ENCODE data around the gene EML4. TPM values are rescaled to one million over a fixed set of nuclear protein-coding genes. Genes with fewer than 3 reads are reported as not detected.

Gene EML4
- total and polyA plus RNA-seq, 7 experiments from 2014 or later, result 64.9 to 167 (median 141) TPM

DNA sequence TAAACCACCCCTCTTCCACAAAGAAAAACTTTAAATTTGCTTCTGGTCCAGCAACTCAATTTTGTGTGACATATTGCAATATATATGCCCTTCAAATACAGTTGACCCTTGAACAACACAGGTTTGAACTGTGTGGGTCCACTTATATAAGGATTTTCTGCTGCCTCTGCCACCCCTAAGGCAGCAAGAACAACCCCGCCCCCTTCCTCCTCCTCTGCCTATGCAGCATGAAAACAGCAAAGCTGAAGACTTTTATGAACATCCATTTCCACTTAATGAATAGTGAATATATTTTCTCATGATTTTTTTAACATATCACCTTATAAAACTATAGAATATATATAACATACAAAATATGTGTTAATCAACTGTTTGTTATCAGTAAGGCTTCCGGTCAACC is 58.3 kb downstream of the EML4 start:
- peaks cover 43 to 94% (median 91%) of the 10 kb centered on the region in 7 donors for H3K4me1 Mint-ChIP-seq
- peak in 3 of 9 donors; percentile 6 to 16 (median 13) for DNase-seq
- H3K27ac Mint-ChIP-seq, result peak overlapping the region in 4 of 9 donors; percentile 17 to 81 (median 52)
- Histone ChIP-seq H3K27me3 (ENCODE audit: control insufficient read depth in 2 of 2, insufficient read depth in 2 of 2, low read length in 2 of 2) (no peaks in the 10 kb centered on the region), H3K36me3 (ENCODE audit: control insufficient read depth in 2 of 3, insufficient read depth in 3 of 3, low read length in 3 of 3) (no peaks in the 10 kb centered on the region), H3K27ac (ENCODE audit: low read depth, low read length) (no peak overlapping the region), H3K4me1 (ENCODE audit: control insufficient read depth in 2 of 2, insufficient read depth in 2 of 2, low read length in 2 of 2) (peaks cover 5 to 30% of the 10 kb centered on the region in 2 donors), H3K9me3 (ENCODE audit: control insufficient read depth in 2 of 3, low read length in 3 of 3) (no peaks in the 10 kb centered on the region), H3K4me3 (ENCODE audit: low read length) (no peak overlapping the region)
- H3K4me3 Mint-ChIP-seq, result peak overlapping the region in 7 of 10 donors; percentile 14 to 75 (median 58)
- H3K9me3 Mint-ChIP-seq, result no peaks in the 10 kb centered on the region
- ATAC-seq, result no peak
- no peaks in the 10 kb centered on the region for H3K27me3 Mint-ChIP-seq
- H3K36me3 Mint-ChIP-seq, result peaks cover 0 to 19% (median 0%) of the 10 kb centered on the region in 5 donors
- intact Hi-C loops (cut with micrococcal nuclease), result no loop called here
- CTCF ChIA-PET, result interaction anchor here (1.9 kb wide), 1 partner anchor 14 kb away, joined by 4 read pairs; no protein-coding TSS in a partner anchor
- POLR2A ChIA-PET, result interaction anchor here (1.0 kb wide), 1 partner anchor 24 kb away, joined by 4 read pairs; no protein-coding TSS in a partner anchor

DNA sequence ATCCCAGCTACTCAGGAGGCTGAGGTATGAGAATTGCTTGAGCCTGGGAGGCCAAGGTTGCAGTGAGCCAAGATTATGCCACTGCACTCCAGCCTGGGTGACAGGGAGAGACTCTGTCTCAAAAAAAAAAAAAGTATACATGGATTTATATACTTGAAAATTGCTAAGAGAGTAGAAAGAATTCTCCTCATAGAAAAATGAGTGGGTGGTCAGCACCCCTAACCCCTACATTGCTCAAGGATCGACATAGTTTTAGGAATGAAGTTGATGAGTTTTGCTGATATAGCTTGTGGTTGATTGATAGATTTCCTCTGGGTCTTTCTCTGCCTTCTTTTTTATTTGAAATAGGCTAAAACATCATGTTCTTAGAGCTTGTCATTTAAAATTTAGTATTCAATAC is 58.9 kb downstream of the EML4 start:
- Mint-ChIP-seq H3K4me1 (peaks cover 40 to 94% (median 89%) of the 10 kb centered on the region in 7 donors), H3K36me3 (peaks cover 0 to 15% (median 0%) of the 10 kb centered on the region in 5 donors), H3K4me3 (peak overlapping the region in 2 of 10 donors; percentile 16 to 54), H3K27ac (peak overlapping the region in 2 of 9 donors; percentile 13 to 81), H3K9me3 (no peaks in the 10 kb centered on the region), H3K27me3 (no peaks in the 10 kb centered on the region)
- CTCF ChIA-PET, result interaction anchor here (1.9 kb wide), 1 partner anchor 14 kb away, joined by 4 read pairs; no protein-coding TSS in a partner anchor
- no peak for ATAC-seq
- POLR2A ChIA-PET, result interaction anchor here (0.6 to 1.0 kb wide), 2 partner anchors 23 to 24 kb away, joined by 4 to 5 read pairs; no protein-coding TSS in a partner anchor
- no peaks in the 10 kb centered on the region for H3K27me3 ChIP-seq (ENCODE audit: control insufficient read depth in 2 of 2, insufficient read depth in 2 of 2, low read length in 2 of 2)
- intact Hi-C loops (cut with micrococcal nuclease), result no loop called here
- no peak for DNase-seq
- H3K4me3 ChIP-seq (ENCODE audit: low read length), result no peak overlapping the region
- H3K36me3 ChIP-seq (ENCODE audit: control insufficient read depth in 2 of 3, insufficient read depth in 3 of 3, low read length in 3 of 3), result no peaks in the 10 kb centered on the region
- peaks cover 5 to 30% of the 10 kb centered on the region in 2 donors for H3K4me1 ChIP-seq (ENCODE audit: control insufficient read depth in 2 of 2, insufficient read depth in 2 of 2, low read length in 2 of 2)
- H3K27ac ChIP-seq (ENCODE audit: low read depth, low read length), result no peak overlapping the region
- no peaks in the 10 kb centered on the region for H3K9me3 ChIP-seq (ENCODE audit: control insufficient read depth in 2 of 3, low read length in 3 of 3)

DNA sequence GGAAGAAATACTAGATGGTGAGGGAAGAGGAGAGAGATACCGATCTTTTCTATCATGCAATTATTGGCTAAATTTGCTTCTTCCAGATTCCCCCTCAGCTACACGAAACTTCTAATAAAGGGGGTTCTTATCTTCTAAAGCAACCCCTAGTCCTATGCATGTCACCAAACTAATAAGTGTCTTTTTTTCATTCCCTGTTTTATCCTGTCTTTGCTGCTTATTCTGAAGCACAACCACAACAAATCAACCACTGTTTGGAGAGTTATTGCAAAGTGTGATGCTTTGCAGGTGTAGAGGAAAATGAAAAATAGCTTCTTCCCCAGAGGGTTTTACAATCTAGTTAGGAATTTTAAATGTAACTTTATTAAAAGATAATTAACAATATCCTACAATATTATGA is 60.8 kb downstream of the EML4 start:
- no peaks in the 10 kb centered on the region for H3K27me3 ChIP-seq (ENCODE audit: control insufficient read depth in 2 of 2, insufficient read depth in 2 of 2, low read length in 2 of 2)
- peaks cover 0 to 29% of the 10 kb centered on the region in 2 donors for H3K4me1 ChIP-seq (ENCODE audit: control insufficient read depth in 2 of 2, insufficient read depth in 2 of 2, low read length in 2 of 2)
- H3K36me3 ChIP-seq (ENCODE audit: control insufficient read depth in 2 of 3, insufficient read depth in 3 of 3, low read length in 3 of 3), result no peaks in the 10 kb centered on the region
- ChIA-PET POLR2A (interaction anchor here (0.6 to 1.1 kb wide), 2 partner anchors 125 to 135 kb away, joined by 3 read pairs; no protein-coding TSS in a partner anchor), CTCF (interaction anchor here (1.2 to 1.3 kb wide), 2 partner anchors 9 to 12 kb away, joined by 3 read pairs; no protein-coding TSS in a partner anchor)
- Mint-ChIP-seq H3K36me3 (peaks cover 0 to 8% (median 0%) of the 10 kb centered on the region in 5 donors), H3K27me3 (no peaks in the 10 kb centered on the region), H3K4me3 (peak overlapping the region in 2 of 10 donors; percentile 23 to 45), H3K9me3 (no peaks in the 10 kb centered on the region), H3K4me1 (peaks cover 28 to 88% (median 82%) of the 10 kb centered on the region in 7 donors), H3K27ac (peak overlapping the region in 4 of 9 donors; percentile 30 to 81 (median 61))
- H3K9me3 ChIP-seq (ENCODE audit: control insufficient read depth in 2 of 3, low read length in 3 of 3), result no peaks in the 10 kb centered on the region
- ATAC-seq (no peak), DNase-seq (no peak)
- no peak overlapping the region for H3K27ac ChIP-seq (ENCODE audit: low read depth, low read length)
- intact Hi-C loops (cut with micrococcal nuclease), result no loop called here
- no peak overlapping the region for H3K4me3 ChIP-seq (ENCODE audit: low read length)

DNA sequence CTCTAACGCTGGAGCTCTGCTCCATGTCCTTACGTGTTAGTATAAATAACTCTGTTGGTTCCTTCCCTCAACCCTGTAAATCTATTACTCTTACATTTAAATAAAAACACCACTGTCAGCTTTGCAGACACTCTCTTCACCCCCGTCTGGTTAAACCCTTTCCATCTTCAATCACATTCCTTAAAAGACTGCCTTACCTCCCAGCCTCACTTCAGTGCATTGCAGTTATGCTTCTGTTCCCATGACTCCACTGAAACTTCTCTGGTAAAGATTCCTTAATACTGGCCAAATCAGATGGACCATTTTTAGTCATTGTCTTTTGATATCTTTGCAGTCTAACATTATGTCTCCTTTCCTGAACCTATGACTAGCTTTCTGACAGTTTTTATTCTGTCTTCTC is 61.7 kb downstream of the EML4 start:
- ChIA-PET CTCF (interaction anchor here (1.1 to 1.3 kb wide), 2 partner anchors 11 to 135 kb away, joined by 3 to 5 read pairs; no protein-coding TSS in a partner anchor), POLR2A (interaction anchor here (1.1 kb wide), 1 partner anchor 126 kb away, joined by 3 read pairs; no protein-coding TSS in a partner anchor)
- H3K27me3 Mint-ChIP-seq, result no peaks in the 10 kb centered on the region
- H3K9me3 ChIP-seq (ENCODE audit: control insufficient read depth in 2 of 3, low read length in 3 of 3), result no peaks in the 10 kb centered on the region
- H3K27me3 ChIP-seq (ENCODE audit: control insufficient read depth in 2 of 2, insufficient read depth in 2 of 2, low read length in 2 of 2), result no peaks in the 10 kb centered on the region
- peak overlapping the region in 6 of 10 donors; percentile 11 to 54 (median 20) for H3K4me3 Mint-ChIP-seq
- peak overlapping the region in 8 of 9 donors; percentile 1 to 71 (median 48) for H3K27ac Mint-ChIP-seq
- ATAC-seq (no peak), DNase-seq (no peak)
- H3K4me3 ChIP-seq (ENCODE audit: low read length), result no peak overlapping the region
- H3K4me1 ChIP-seq (ENCODE audit: control insufficient read depth in 2 of 2, insufficient read depth in 2 of 2, low read length in 2 of 2), result peaks cover 0 to 25% of the 10 kb centered on the region in 2 donors
- H3K27ac ChIP-seq (ENCODE audit: low read depth, low read length), result no peak overlapping the region
- no peaks in the 10 kb centered on the region for H3K36me3 ChIP-seq (ENCODE audit: control insufficient read depth in 2 of 3, insufficient read depth in 3 of 3, low read length in 3 of 3)
- peaks cover 33 to 88% (median 82%) of the 10 kb centered on the region in 7 donors for H3K4me1 Mint-ChIP-seq
- H3K9me3 Mint-ChIP-seq, result no peaks in the 10 kb centered on the region
- H3K36me3 Mint-ChIP-seq, result peaks cover 0 to 9% (median 0%) of the 10 kb centered on the region in 5 donors
- intact Hi-C loops (cut with micrococcal nuclease), result no loop called here

DNA sequence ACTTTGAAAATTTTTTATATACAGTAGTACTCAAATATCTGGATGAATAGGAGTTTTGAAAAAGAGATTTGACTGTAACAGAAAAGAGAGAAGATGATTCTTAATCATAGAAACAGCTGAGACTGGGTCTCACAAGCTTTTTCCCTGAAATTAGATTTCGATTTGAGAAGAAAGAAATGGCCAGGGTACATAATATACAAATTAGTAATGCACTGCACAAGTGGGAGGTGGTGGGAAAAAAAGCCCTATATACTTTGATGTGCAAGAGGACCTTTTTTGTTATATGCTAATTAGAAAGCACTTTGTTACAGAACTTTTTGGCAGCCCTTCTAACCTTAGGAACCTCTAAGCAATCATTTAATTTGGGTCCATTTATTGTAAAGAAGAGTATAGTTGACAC is 62.9 kb downstream of the EML4 start:
- Histone ChIP-seq H3K4me3 (ENCODE audit: low read length) (no peak overlapping the region), H3K27ac (ENCODE audit: low read depth, low read length) (no peak overlapping the region), H3K27me3 (ENCODE audit: control insufficient read depth in 2 of 2, insufficient read depth in 2 of 2, low read length in 2 of 2) (no peaks in the 10 kb centered on the region), H3K9me3 (ENCODE audit: control insufficient read depth in 2 of 3, low read length in 3 of 3) (no peaks in the 10 kb centered on the region), H3K4me1 (ENCODE audit: control insufficient read depth in 2 of 2, insufficient read depth in 2 of 2, low read length in 2 of 2) (peaks cover 0 to 23% of the 10 kb centered on the region in 2 donors), H3K36me3 (ENCODE audit: control insufficient read depth in 2 of 3, insufficient read depth in 3 of 3, low read length in 3 of 3) (no peaks in the 10 kb centered on the region)
- Mint-ChIP-seq H3K27me3 (no peaks in the 10 kb centered on the region), H3K27ac (peak overlapping the region in 1 of 9 donors; percentile 16), H3K36me3 (peaks cover 0 to 8% (median under 1%) of the 10 kb centered on the region in 5 donors), H3K4me3 (no peak overlapping the region), H3K4me1 (peaks cover 32 to 92% (median 86%) of the 10 kb centered on the region in 7 donors), H3K9me3 (no peaks in the 10 kb centered on the region)
- POLR2A ChIA-PET, result interaction anchor here (0.7 kb wide), 1 partner anchor 10 kb away, joined by 3 read pairs; no protein-coding TSS in a partner anchor
- intact Hi-C loops (cut with micrococcal nuclease), result no loop called here
- peak; percentile 16 for ATAC-seq
- DNase-seq, result no peak
- CTCF ChIA-PET, result no interaction called here

DNA sequence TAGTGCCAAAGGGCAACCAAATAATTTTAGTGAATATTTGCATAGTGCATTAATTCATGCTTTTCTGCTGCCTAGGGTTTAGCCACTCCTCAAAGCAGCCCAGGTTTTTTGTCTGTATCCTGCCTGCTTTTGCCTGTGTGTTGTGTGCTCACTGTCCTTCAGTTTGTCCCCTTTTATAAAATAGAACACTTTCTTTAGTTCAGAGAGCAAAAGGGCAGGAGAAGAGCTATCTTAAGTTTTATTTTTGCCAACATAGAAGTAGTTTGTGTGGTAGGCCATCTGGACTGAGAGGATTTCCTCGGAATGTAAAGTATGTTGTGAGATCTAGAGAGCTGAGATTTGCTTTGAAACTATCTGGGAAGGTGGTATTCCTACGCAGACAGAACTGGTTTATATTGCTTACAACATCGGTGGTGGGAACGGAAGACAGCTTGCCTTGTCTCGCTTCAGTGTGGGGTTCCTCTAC is 64.9 kb downstream of the EML4 start:
- peak overlapping the region in 1 of 10 donors; percentile 42 for H3K4me3 Mint-ChIP-seq

More for the DNA sequence above, 64.9 kb downstream of the EML4 start:
- Mint-ChIP-seq H3K9me3 (no peaks in the 10 kb centered on the region), H3K27ac (peak overlapping the region in 3 of 9 donors; percentile 29 to 39 (median 37)), H3K4me1 (peaks cover 31 to 90% (median 79%) of the 10 kb centered on the region in 7 donors), H3K27me3 (no peaks in the 10 kb centered on the region), H3K36me3 (peaks cover 0 to 12% (median 5%) of the 10 kb centered on the region in 5 donors)
- no peak overlapping the region for H3K27ac ChIP-seq (ENCODE audit: low read depth, low read length)
- no peaks in the 10 kb centered on the region for H3K9me3 ChIP-seq (ENCODE audit: control insufficient read depth in 2 of 3, low read length in 3 of 3)
- no peaks in the 10 kb centered on the region for H3K36me3 ChIP-seq (ENCODE audit: control insufficient read depth in 2 of 3, insufficient read depth in 3 of 3, low read length in 3 of 3)
- DNase-seq, result no peak
- H3K4me1 ChIP-seq (ENCODE audit: control insufficient read depth in 2 of 2, insufficient read depth in 2 of 2, low read length in 2 of 2), result peaks cover 3 to 22% of the 10 kb centered on the region in 2 donors
- H3K4me3 ChIP-seq (ENCODE audit: low read length), result no peak overlapping the region
- ATAC-seq, result no peak
- ChIA-PET POLR2A (interaction anchor here (1.2 to 1.6 kb wide), 2 partner anchors 24 to 61 kb away, joined by 3 read pairs; no protein-coding TSS in a partner anchor), CTCF (no interaction called here)
- intact Hi-C loops (cut with micrococcal nuclease), result no loop called here
- H3K27me3 ChIP-seq (ENCODE audit: control insufficient read depth in 2 of 2, insufficient read depth in 2 of 2, low read length in 2 of 2), result no peaks in the 10 kb centered on the region
